Activated CD8-positive, alpha-beta T cell treated with anti-CD3 and anti-CD28 coated beads for 36 hours (primary cell): ENCODE results near the gene DIS3L2. TPM values are rescaled to one million over a fixed set of nuclear protein-coding genes. Genes with fewer than 3 reads are reported as not detected.
"Not testable (repeated sequence)": the region's sequence is repeated elsewhere in the genome, so short reads cannot be mapped to it uniquely, and the experiment has no call there.

Experiments
- ATAC-seq: fragments of 200-7000 bp; cut with Tn5 transposase; one replicate; pipeline ENCODE4 v1.10.0; 2021; ENCODE audit warnings: mild to moderate bottlenecking, moderate library complexity
- CTCF ChIA-PET: fragments of 350-600 bp; sonication (Branson Sonifier 250); formaldehyde crosslinking; loops from one replicate; lab custom pipeline; 2021; ENCODE audit warnings: antibody characterized with exemption; lab: Charles Lee
- POLR2A ChIA-PET: fragments of 350-600 bp; sonication (Branson Sonifier 250); formaldehyde crosslinking; loops from one replicate; lab custom pipeline; 2021; ENCODE audit warnings: antibody characterized with exemption; lab: Charles Lee
- DNase-seq: peaks from one replicate; pipeline ENCODE4 v3.0.0-alpha.2; 2020
- H3K27ac Mint-ChIP-seq: one replicate; pipeline ENCODE4 v1.8.0; 2021; ENCODE audit warnings: mild to moderate bottlenecking, mixed read lengths
- H3K27me3 Mint-ChIP-seq: one replicate; pipeline ENCODE4 v1.8.0; 2021; ENCODE audit warnings: mixed read lengths
- H3K36me3 Mint-ChIP-seq: one replicate; pipeline ENCODE4 v1.8.0; 2021; ENCODE audit warnings: low read depth, mixed read lengths
- H3K4me1 Mint-ChIP-seq: one replicate; pipeline ENCODE4 v1.8.0; 2021; ENCODE audit warnings: low read depth, mixed read lengths
- H3K4me3 Mint-ChIP-seq: one replicate; pipeline ENCODE4 v1.8.0; 2021; ENCODE audit warnings: mild to moderate bottlenecking, moderate library complexity, mixed read lengths
- H3K9me3 Mint-ChIP-seq: one replicate; pipeline ENCODE4 v1.8.0; 2021; ENCODE audit warnings: mixed read lengths
- intact Hi-C: fragments of 100-400 bp; cut with micrococcal nuclease; formaldehyde crosslinking; loops from one replicate; pipeline ENCODE4 v1.10.0; 2022
- total RNA-seq, 2 experiments: library from RNA; stranded (reverse); gene quantifications; one replicate each; pipeline ENCODE4 v1.2.3, GENCODE V29; 2021
- TF ChIP-seq, protein P1 (sequence below): fragments of 200-600 bp; IDR thresholded peaks from one replicate; pipeline ENCODE4 v1.8.0; 2022; ENCODE audit warnings: antibody characterized with exemption, mild to moderate bottlenecking

Gene DIS3L2
- total RNA-seq, 2 experiments from 2014 or later, result 26.5 to 27.2 TPM

DNA sequence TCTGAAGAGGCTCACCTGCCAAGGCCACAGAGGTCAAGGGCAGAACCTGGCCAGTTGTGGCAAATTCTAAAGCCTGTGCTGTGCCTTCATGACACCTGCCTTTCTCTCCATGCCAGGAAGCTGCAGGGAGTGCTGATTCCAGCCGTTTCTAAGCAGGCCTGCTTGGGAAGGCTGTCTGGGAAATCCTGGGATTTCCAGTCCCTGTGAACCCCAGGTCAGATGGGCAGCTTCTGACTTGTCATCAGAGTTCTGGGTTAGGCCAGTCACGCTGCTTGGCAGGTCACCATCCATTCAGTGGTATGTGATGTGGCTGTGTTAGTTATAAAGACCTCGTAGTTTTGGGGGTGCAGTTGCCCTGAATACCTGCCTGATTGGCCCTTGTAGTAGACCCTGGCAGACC lies 346.3 kb downstream of the DIS3L2 start:
- Mint-ChIP-seq H3K4me3 (no peak overlapping the region), H3K27ac (peak overlapping the region; percentile 89), H3K27me3 (no peaks in the 10 kb centered on the region), H3K9me3 (peaks cover 10% of the 10 kb centered on the region), H3K4me1 (peaks cover 49% of the 10 kb centered on the region), H3K36me3 (peaks cover 23% of the 10 kb centered on the region)
- no peak for ATAC-seq
- intact Hi-C loops, result no loop called here
- POLR2A ChIA-PET, result no interaction called here
- CTCF ChIA-PET, result interaction anchor here (0.7 to 5.4 kb wide), 7 partner anchors 9 to 382 kb away, joined by 3 to 53 read pairs (median 4); no protein-coding TSS in a partner anchor
- DNase-seq, result no peak
- TF ChIP-seq, protein P1, sequence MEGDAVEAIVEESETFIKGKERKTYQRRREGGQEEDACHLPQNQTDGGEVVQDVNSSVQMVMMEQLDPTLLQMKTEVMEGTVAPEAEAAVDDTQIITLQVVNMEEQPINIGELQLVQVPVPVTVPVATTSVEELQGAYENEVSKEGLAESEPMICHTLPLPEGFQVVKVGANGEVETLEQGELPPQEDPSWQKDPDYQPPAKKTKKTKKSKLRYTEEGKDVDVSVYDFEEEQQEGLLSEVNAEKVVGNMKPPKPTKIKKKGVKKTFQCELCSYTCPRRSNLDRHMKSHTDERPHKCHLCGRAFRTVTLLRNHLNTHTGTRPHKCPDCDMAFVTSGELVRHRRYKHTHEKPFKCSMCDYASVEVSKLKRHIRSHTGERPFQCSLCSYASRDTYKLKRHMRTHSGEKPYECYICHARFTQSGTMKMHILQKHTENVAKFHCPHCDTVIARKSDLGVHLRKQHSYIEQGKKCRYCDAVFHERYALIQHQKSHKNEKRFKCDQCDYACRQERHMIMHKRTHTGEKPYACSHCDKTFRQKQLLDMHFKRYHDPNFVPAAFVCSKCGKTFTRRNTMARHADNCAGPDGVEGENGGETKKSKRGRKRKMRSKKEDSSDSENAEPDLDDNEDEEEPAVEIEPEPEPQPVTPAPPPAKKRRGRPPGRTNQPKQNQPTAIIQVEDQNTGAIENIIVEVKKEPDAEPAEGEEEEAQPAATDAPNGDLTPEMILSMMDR, result no peak

DNA sequence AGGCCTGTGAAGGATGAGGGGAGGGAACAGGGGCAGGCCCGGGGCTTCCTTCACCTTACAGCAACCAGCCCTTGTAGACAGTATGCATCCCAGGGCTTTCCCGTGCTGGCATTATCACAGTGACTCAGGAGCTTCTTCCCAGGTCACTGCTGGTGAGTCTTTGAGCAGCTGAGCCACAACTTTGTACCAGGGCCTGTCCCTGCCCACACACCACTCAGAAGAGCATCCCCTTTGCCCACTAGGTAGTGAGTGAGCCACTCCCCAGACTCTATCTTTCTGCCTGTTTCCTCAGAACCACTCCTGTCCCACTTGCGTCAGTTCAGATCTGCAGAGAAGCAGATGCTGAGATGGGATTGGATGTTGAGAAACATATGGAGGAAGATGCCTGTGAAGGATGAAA lies 347.5 kb downstream of the DIS3L2 start:
- intact Hi-C loops, result no loop called here
- Mint-ChIP-seq H3K36me3 (peaks cover 29% of the 10 kb centered on the region), H3K4me1 (peaks cover 54% of the 10 kb centered on the region), H3K27ac (peak overlapping the region; percentile 89), H3K27me3 (no peaks in the 10 kb centered on the region), H3K4me3 (no peak overlapping the region), H3K9me3 (peaks cover 19% of the 10 kb centered on the region)
- CTCF ChIA-PET, result interaction anchor here (1.5 to 5.4 kb wide), 4 partner anchors 12 to 167 kb away, joined by 3 to 53 read pairs (median 29); no protein-coding TSS in a partner anchor
- peak; percentile 58 for DNase-seq
- TF ChIP-seq, protein P1, result no peak
- peak; percentile 70 for ATAC-seq
- POLR2A ChIA-PET, result interaction anchor here (0.6 to 1.3 kb wide), 2 partner anchors 11 to 286 kb away, joined by 4 to 5 read pairs; no protein-coding TSS in a partner anchor

DNA sequence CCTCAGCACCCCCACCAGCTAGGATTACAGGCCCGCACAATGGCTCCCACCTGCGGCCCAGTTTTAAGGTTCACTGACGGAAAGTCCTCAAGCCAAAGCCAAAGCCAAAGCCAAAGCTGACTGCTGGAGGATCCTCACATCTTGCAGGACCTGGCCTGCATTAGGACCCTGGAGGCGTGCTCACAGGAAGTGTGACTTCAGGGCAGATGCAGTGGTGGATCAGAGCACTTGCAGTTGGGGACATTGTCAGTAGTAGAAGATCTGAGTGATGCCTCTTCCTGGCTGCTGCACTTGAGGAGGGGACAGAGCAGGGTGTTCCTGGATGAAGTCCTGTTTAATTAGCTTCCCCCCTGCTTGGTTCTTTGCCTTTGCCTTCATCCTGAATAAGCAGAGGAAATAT lies 348.1 kb downstream of the DIS3L2 start:
- H3K4me1 Mint-ChIP-seq, result peaks cover 60% of the 10 kb centered on the region
- CTCF ChIA-PET, result interaction anchor here (1.3 to 5.4 kb wide), 5 partner anchors 11 to 167 kb away, joined by 3 to 53 read pairs (median 22); no protein-coding TSS in a partner anchor
- ATAC-seq (peak; percentile 77), DNase-seq (peak; percentile 69)
- H3K4me3 Mint-ChIP-seq, result peak overlapping the region; percentile 31
- intact Hi-C loops, result no loop called here
- H3K9me3 Mint-ChIP-seq, result peaks cover 17% of the 10 kb centered on the region
- H3K36me3 Mint-ChIP-seq, result peaks cover 31% of the 10 kb centered on the region
- POLR2A ChIA-PET, result interaction anchor here (0.6 to 1.4 kb wide), 5 partner anchors 9 to 383 kb away, joined by 3 to 5 read pairs (median 3); partner anchors contain the start of gene NPPC
- no peaks in the 10 kb centered on the region for H3K27me3 Mint-ChIP-seq
- TF ChIP-seq, protein P1, result no peak
- peak overlapping the region; percentile 89 for H3K27ac Mint-ChIP-seq

- H3K4me1 Mint-ChIP-seq, result peaks cover 65% of the 10 kb centered on the region
- H3K9me3 Mint-ChIP-seq, result peaks cover 19% of the 10 kb centered on the region
- CTCF ChIA-PET, result interaction anchor here (1.0 to 5.4 kb wide), 6 partner anchors 11 to 168 kb away, joined by 3 to 53 read pairs (median 13); no protein-coding TSS in a partner anchor
- H3K27ac Mint-ChIP-seq, result peak overlapping the region; percentile 89
- H3K36me3 Mint-ChIP-seq, result peaks cover 35% of the 10 kb centered on the region
- intact Hi-C loops, result no loop called here
- POLR2A ChIA-PET, result interaction anchor here (0.7 to 1.4 kb wide), 2 partner anchors 10 to 384 kb away, joined by 3 read pairs; partner anchors contain the start of gene NPPC
- no peaks in the 10 kb centered on the region for H3K27me3 Mint-ChIP-seq
- ATAC-seq (peak; percentile 70), DNase-seq (peak; percentile 75)
- TF ChIP-seq, protein P1, result no peak
- peak overlapping the region; percentile 31 for H3K4me3 Mint-ChIP-seq
Observed at GRCh38 chr2:232310121-232310520, 348.6 kb downstream of the DIS3L2 start.

DNA sequence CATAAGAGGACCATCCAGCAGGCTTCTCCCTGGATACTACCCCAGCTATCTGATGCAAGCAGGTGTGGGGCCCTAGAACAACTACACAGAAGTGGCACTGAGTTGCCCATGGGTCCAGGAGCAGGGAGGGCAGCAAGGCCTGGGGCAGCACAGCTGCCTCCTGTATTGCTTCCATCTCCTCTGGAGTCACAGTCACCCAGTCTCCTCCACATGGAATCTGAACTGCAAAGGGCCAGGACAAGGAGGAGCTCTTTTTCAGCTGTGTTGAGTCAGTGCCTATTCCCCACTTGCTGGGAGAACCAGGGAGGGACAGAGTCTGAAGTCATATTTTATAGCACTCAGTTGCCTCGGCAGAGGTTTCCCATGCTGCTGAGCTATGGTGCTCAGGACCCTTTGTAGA lies 349.2 kb downstream of the DIS3L2 start:
- ChIA-PET CTCF (interaction anchor here (0.9 to 5.4 kb wide), 7 partner anchors 10 to 410 kb away, joined by 3 to 53 read pairs (median 4); no protein-coding TSS in a partner anchor), POLR2A (interaction anchor here (1.4 kb wide), 1 partner anchor 384 kb away, joined by 3 read pairs; the partner anchor contains the start of gene NPPC)
- Mint-ChIP-seq H3K4me1 (peaks cover 71% of the 10 kb centered on the region), H3K27ac (peak overlapping the region; percentile 89), H3K4me3 (no peak overlapping the region), H3K27me3 (no peaks in the 10 kb centered on the region), H3K36me3 (peaks cover 35% of the 10 kb centered on the region), H3K9me3 (peaks cover 19% of the 10 kb centered on the region)
- ATAC-seq, result no peak
- TF ChIP-seq, protein P1, result no peak
- no peak for DNase-seq
- intact Hi-C loops, result no loop called here

- peaks cover 80% of the 10 kb centered on the region for H3K4me1 Mint-ChIP-seq
- CTCF ChIA-PET, result interaction anchor here (1.0 to 4.7 kb wide), 4 partner anchors 12 to 74 kb away, joined by 3 to 36 read pairs (median 10); no protein-coding TSS in a partner anchor
- peak overlapping the region; percentile 98 for H3K27ac Mint-ChIP-seq
- POLR2A ChIA-PET, intact Hi-C loops, DNase-seq, H3K4me3 Mint-ChIP-seq, ATAC-seq, H3K27me3 Mint-ChIP-seq: not testable (repeated sequence)
- peaks cover 33% of the 10 kb centered on the region for H3K36me3 Mint-ChIP-seq
- H3K9me3 Mint-ChIP-seq, result peaks cover 19% of the 10 kb centered on the region
Observed at GRCh38 chr2:232313645-232314044, 352.1 kb downstream of the DIS3L2 start.
